Stimulated activated CD4-positive, alpha-beta T cell treated with anti-CD3 and anti-CD28 coated beads, Interleukin-12 subunit alpha, Interleukin-12 subunit beta, amount 100 ng/mL, for 4 hours (primary cell): Measurements from ENCODE around the gene TENM3.

Experiments used
- DNase-seq: peaks from one replicate; pipeline ENCODE4 v3.0.0-alpha.2; 2020

The TENM3 gene

GRCh38 chr4:182533964-182534363 is 290.8 kb downstream of the TENM3 start:
- no peak for DNase-seq

GRCh38 chr4:182536221-182536811 is 293.1 kb downstream of the TENM3 start:
- no peak for DNase-seq

GRCh38 chr4:182537031-182537795 is 294.0 kb downstream of the TENM3 start:
- DNase-seq: no peak

DNA sequence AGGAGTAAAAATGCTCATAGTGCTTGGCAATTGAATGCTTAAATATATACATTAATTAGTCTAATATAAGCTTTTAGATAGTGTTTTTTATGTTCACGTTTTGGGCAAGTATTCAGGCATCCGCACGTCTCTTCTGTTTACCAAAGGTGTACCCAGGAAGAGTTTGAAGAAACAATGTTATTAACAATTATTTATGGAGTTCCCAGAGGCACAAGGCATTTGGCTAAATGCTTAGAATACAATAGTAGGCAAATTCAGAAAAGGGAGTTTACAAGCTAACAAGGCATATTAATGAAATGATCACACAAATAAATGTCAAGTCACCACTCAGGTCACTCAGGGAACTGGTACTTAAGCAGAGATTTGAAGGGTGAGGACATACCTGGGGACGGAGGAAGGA is 294.8 kb downstream of the TENM3 start:
- no peak for DNase-seq

GRCh38 chr4:182540496-182540895 is 297.3 kb downstream of the TENM3 start:
- no peak for DNase-seq

- no peak for DNase-seq
Observed at GRCh38 chr4:182547435-182547834, 304.2 kb downstream of the TENM3 start.

- DNase-seq: no peak
Observed at GRCh38 chr4:182548156-182548555, 305.0 kb downstream of the TENM3 start.

GRCh38 chr4:182549356-182549755 is 306.2 kb downstream of the TENM3 start:
- no peak for DNase-seq

GRCh38 chr4:182552948-182553347 is 309.7 kb downstream of the TENM3 start:
- no peak for DNase-seq

- DNase-seq: no peak
Observed at GRCh38 chr4:182553653-182554052, 310.5 kb downstream of the TENM3 start.

- DNase-seq: no peak
Observed at GRCh38 chr4:182554736-182555135, 311.5 kb downstream of the TENM3 start.

DNA sequence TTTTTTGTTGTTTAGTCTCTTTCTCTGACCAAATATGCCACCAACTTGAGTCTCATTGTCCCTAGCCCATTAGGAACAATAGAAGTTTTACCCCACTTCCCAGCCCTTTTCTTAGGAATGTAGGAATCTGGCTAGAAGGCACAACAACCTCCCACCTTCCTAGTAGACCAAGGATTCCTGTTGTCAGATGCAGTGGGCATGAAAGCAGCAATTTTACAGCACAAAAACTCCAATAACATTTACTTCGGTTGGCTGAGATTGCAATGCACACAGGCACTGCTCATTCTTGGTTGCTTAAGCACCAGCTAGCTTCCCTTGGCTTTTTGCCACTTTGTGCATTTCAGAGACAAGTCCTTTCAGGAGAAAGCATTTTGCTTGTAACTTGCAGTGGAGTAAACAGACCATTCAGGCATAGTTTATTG is 312.8 kb downstream of the TENM3 start:
- DNase-seq: no peak

DNA sequence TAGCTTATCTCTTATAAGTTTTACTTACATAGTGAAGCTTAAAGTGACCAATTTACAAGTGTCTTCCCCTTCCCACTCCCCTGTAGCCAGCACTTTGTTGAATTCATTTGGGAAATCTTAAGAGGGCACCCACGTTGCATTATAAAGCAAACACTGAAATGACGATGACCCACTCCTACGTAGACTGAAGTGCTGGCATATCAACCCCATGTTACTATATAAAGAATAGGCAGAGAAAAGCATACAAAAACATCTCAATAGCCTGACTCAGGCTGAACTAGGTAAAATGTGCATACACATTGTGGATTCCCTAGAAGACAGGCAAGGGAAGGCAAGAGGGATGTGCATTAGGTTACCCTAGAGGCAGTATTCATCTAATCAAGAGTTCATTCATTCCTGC is 313.4 kb downstream of the TENM3 start:
- no peak for DNase-seq

DNA sequence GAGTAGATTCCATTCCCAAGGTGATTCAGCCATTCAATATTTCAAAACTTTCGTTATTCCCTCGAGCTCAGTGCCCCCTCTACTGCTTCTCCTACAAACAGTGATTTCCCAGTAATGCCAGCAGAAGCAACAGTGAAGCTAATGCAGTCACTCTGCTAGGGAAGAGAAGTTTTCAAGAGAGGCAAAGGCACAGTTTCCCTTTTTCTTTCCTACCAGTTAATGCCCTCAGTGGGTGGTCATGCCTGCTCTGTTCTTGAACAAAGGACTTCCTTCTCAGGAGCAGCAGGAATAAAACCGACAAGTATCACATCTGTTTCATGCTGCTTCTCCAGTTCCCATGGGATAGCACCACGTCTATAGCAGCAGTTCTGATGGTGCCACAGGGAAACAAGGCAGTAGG is 317.2 kb downstream of the TENM3 start:
- no peak for DNase-seq

DNA sequence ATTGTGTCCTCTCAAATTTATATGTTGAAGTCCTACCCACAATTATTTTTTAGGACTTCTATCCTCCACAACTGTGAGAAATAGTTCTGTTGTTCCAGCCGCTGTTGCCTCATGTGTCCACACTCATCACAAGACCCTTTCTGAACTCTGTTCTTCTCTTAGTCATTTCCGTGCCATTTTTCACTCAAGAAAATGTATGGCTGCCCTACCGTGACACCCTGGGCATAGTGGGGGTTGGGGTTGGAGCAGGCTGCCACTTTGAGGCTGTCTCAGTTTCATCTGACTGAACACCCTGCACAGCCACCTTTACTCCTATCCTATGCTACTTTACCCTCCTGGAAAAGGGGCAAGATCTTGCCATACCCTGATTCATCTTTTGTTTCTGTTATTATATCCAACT is 319.1 kb downstream of the TENM3 start:
- DNase-seq: no peak

GRCh38 chr4:182564724-182565369 is 321.6 kb downstream of the TENM3 start:
- no peak for DNase-seq

- no peak for DNase-seq
Observed at GRCh38 chr4:182567119-182567518, 323.9 kb downstream of the TENM3 start.

DNA sequence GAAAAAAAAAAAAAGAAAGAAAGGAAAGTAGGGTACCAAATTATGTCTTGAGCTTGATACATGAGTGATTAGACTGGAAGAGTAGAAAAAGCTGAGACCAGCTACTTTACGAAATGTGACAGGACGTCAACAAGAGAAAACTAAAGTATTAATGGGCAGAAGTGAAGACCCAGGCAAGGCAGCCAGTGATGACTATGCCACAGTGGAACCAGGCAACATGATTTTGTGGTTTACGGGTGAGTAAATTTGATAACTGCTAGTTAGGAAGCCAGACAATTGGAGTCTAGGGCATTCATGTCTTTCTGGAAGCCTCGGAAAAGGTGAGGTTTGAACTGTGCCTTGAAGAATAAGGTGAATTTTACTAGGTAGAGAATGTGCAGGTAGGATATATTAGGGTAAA is 326.4 kb downstream of the TENM3 start:
- DNase-seq: no peak

- no peak for DNase-seq
Observed at GRCh38 chr4:182574706-182575105, 331.5 kb downstream of the TENM3 start.

- no peak for DNase-seq
Observed at GRCh38 chr4:182575225-182575624, 332.0 kb downstream of the TENM3 start.

- DNase-seq: no peak
Observed at GRCh38 chr4:182576601-182577289, 333.5 kb downstream of the TENM3 start.

DNA sequence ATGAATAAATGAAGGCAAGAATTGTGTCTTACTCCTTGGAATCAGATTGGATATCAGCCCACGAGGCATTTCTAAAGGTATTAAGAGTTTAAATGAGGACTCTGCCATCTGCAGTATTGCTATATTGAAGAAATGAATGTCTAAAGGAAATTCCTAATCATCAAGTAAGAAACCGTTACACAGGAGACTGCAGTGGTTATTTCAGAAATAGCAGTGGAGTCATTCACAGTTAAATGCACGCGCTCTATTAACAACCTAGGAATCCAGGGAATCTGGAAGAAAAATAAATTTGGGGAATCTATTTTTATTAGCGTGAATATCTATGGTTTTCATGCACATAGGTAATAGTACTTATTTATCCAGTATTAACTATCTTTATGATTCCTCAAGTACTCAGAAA is 334.2 kb downstream of the TENM3 start:
- no peak for DNase-seq

- DNase-seq: no peak
Observed at GRCh38 chr4:182578402-182578801, 335.2 kb downstream of the TENM3 start.

DNA sequence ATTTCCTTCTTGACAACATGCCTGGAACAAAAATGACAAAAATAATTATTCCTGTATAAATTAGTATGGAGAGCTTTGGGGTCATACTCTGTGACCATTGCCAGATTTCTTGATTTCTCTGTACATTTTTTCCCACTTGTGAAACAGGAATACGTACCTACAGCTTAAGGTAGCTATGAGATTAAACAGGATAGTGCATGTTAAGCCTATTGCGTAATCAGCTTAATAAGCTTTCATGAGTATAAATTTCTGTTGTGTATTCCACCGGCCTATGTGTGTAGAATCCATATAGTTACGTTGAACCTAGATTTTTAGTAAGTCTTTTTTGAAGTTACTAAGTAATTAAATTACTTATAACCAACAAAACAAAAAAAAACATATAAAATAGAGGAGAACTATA is 339.0 kb downstream of the TENM3 start:
- no peak for DNase-seq
